Left renal pelvis (tissue), 4 donors: Measurements from ENCODE around the gene BBS2. TPM values are rescaled to one million over a fixed set of nuclear protein-coding genes. Genes with fewer than 3 reads are reported as not detected.

Experiments used
- DNase-seq, 4 donors: peaks; one replicate each; pipeline ENCODE4 v3.0.0-alpha.2; 2013; ENCODE audit warnings: low read depth in 4 of 4, low spot score in 3 of 4
- polyA plus RNA-seq, 4 donors: library from polyadenylated mRNA; unstranded; fragments of 120-200 nt; gene quantifications; one replicate each; pipeline ENCODE4 v1.2.1, GENCODE V29; 2013; ENCODE audit not compliant: insufficient read length in 4 of 4

Gene BBS2
- polyA plus RNA-seq, 4 donors = 73.8 to 109 (median 93.8) TPM

GRCh38 chr16:56478281-56479049, 41.4 kb downstream of the BBS2 start:
- DNase-seq = no peak

DNA sequence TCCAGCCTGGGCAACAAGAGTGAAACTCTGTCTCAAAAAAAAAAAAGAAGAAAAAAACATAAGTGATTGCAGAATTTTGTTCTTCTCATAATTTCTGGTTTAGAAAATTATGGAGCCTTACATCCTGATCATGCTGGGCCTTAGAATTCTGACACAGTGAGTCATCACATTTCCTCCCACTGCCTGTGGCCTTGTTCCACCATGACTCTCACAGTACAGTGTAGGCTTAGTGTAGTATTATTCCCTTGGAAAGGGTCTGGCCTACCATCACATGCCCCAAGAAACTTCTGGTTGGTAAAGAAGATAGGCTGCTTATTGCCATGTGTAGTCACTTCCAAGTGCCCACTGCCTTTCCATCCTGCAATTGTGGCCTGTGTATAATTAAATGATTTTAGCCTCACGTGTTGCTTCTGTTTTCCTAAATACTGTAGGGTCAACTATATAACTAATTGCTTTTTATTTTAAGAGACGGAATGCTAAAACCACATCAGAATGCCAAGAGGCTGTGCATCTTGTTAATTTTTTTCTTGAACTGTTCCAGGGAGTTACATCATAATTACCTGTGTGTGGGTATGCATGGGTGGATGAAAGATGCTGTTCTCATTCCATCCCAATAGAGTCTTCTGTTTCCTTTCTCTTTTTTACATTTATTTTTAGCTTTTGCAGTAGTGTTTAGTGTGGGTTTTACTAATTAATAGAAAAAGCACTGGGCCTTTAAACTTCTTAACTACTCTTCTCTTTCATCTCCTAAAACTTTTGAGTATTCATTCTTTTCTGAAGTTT, 42.5 kb downstream of the BBS2 start:
- no peak for DNase-seq

DNA sequence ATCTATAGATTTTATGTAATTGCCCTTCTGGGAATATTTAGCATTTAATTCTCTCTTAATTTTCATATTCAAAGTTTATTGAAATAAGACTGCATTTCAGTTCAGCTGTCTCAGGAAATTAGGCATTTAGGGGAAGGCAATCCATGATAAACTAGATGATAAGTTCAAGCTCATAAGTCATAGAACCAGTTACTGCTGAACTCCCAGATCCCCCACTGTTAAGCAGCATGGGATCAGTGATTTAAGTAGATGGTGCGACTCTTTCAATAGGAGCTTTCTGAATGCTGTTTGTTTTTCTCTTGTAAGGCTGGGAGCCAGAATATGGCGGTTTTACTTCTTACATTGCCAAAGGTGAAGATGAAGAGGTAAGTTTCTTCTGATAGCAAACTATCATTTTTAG, 44.6 kb downstream of the BBS2 start:
- DNase-seq = no peak

DNA sequence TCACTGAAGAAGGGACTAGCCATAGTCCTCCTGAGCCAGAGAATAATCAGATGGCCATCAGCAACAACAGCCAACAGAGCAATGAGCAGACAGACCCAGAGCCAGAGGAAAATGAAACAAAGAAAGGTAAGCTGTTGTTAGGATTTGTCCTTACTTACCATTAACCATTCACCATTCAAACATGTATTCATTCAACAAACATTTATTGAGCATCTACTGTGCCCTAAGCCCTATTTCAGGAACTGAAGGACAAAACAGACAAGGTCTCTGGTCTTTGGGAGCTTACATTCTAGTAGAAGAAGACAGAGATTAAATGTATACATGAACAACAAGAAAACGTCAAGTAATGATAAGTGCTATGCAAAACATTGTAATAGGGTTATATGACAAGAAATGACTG, 49.2 kb downstream of the BBS2 start:
- DNase-seq = no peak

DNA sequence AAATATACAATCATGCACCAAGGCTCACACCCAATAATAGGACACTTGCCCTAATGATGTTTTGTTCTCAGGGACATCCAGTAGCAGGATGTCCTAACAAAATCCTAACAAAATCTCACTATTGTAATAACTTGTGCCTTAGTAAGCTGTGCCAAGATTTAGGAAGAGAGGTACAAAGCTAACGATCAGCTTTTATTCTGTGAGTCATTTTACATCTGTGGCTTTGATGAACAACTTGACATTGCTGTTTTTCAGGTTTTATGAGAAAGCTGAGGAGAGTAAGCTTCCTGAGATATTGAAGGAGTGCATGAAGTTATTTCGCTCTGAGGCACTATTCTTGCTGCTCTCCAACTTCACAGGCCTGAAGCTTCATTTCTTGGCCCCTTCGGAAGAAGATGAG, 49.6 kb downstream of the BBS2 start:
- DNase-seq = no peak

DNA sequence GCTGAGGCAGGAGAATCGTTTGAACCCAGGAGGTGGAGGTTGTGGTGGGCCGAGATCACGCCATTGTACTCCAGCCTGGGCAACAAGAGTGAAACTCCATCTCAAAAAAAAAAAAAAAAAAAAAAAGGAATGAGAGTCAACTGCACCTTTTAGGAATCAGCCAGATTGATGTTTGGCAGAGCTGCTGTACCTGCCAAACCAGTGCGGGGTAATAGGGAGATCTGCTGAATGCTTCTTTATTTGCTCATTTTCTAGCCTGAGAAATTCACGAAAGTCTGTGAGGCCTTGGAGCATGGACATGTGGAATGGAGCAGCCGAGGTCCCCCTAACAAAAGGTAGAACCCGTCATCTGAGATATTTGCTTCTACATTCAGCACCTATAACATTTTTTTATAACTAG, 50.1 kb downstream of the BBS2 start:
- no peak for DNase-seq

DNA sequence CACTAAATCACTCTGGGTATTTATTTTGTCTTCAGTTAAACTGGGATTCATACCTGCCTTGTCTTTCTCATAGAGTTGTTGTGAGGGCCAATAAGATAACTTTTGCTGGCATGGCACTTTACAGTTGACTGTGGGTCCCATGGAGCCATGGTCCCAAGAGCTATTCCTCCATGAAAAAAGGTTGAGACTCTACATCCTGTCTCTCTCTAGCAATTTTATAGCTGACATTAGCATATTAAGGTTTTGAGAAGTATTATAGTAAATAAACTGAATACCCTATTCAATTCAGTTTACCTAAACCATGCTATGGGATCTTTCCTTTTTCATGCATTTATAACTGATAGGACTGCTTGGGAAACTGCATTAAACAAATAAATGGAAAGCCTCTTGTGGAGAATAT, 51.0 kb downstream of the BBS2 start:
- no peak for DNase-seq

GRCh38 chr16:56466344-56466743, 53.5 kb downstream of the BBS2 start:
- DNase-seq = no peak

- no peak for DNase-seq
Measured at GRCh38 chr16:56463153-56463552, 56.7 kb downstream of the BBS2 start.

DNA sequence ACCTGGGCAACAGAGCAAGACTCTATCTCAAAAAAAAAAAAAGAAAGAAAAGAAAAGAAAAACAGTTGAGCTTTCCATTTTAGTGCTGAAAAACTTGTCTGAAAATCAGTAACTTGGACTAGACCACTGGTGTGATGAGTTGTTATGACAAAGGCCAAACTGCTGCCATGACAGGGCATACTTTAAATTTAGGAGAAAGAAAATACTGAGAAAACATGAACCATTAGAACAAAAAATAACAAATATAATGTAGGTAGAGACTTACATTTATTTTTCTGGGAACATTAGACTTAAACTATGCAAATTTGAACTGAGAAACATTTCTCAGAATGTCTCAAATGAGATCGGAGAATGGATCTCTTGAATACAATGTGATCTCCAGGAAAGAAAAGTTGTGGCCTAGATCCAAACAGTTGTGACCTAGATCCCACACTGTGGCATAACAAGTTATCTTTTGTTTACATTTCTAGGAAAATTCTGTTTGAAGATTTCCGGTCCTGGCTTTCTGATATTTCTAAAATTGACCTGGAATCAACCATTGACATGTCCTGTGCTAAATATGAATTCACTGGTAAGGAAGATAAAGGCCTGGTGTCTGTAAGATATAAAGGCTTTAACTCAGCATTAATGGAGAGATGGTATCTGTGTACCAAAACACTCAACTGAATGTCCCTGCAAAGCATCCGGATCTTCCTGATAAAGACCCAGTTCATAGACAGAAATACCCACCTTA, 57.6 kb downstream of the BBS2 start:
- DNase-seq = no peak

DNA sequence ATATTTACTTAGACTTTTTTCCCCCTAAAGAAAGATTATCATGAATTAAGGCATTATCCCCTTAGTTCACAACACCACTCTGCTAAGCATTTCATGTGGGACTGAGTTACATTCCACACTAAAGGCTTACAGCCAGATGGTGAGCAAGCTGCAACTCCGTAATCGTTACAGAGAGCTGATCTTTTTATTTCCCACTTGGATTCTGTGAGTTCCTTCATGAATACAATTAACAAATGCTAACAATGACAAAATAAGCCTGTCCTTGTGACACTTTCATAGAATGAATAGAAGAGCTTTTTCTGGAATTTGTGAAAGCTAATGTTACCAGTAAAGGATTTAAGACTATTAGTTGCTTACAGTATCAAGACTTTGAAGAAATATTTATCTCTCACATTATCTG, 59.7 kb downstream of the BBS2 start:
- no peak for DNase-seq

- no peak for DNase-seq
Measured at GRCh38 chr16:56457927-56458470, 61.8 kb downstream of the BBS2 start.

GRCh38 chr16:56451753-56452689, 67.8 kb downstream of the BBS2 start:
- DNase-seq = peak in 3 of 4 donors; percentile 10 to 29 (median 25)

DNA sequence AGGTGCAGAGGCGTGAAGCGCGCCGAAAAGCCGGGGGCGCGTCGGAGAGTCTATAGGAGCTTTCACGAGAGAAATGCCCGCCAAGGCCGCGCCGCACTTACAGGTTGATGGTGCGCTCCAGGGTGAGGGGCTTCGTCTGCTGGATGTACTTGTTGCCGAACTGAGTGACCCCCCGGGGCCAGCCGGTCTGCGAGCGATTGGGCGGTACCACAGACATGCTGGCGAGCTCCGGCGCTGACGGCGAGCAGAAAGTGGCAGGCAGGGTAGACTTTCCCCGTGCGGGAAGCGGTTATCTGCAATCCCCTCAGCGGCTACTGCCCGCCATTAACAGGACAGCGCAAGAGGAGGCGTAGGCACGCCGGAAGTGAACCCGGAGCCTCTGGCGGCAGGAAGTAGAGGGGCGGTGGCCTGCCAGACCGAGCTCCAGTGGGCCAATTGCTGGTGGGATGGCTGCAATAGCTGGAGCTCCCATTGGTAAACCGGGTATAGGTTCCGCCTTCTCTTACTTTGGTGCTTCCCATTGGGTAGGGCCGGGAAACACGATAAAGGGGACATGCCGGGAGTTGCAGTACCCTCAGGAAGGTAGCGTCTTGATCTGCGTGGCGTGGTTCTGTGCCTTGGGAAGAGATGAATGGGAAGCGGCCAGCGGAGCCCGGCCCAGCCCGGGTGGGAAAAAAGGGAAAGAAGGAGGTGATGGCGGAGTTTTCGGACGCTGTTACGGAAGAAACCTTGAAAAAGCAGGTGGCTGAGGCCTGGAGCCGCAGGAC, 68.7 kb downstream of the BBS2 start, which contains the start of the genes NUDT21 and OGFOD1:
Gene NUDT21, minus strand, starts transcription at position 347 of the 767 bp plus-strand sequence. Its CDS starts 130 bp downstream, at position 217.
Gene OGFOD1, plus strand, starts transcription at position 569 of the 767 bp plus-strand sequence. Its CDS starts 59 bp downstream, at position 628.
- peak; percentile 89 to 96 (median 91) for DNase-seq

DNA sequence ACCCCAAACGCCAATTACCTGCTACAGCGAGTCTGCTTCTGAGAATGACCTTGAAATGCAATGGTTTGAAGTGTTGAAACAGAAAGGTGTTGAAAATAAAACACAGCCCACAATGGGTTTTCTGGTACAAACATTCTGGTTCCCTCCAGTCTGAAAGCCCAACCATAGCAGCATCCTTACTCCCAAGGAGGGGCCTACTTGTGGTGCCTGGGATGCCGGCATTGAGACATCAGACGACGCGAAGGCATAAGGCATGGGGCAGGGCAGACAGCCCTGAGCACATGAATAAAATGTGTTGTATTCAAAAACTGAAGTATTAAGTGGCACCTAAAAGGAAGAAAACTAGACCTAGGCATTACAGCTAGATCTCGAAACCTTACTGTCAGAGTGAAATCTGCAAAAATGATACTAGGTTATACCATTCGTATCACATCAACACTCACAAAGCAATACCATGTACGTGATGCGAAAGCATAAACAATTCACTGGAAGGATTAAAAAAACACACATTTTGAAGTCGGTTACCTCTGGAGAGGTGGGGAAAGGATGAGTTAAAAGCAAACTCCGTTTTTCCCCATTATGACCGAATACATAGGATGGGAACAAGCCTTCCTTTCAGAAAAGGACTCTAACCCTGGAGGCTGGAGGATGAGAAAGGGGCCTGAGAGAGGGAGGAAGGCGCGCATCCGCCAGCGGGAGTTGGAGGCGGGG, 69.4 kb downstream of the BBS2 start:
- DNase-seq = peak in 1 of 4 donors; percentile 3

DNA sequence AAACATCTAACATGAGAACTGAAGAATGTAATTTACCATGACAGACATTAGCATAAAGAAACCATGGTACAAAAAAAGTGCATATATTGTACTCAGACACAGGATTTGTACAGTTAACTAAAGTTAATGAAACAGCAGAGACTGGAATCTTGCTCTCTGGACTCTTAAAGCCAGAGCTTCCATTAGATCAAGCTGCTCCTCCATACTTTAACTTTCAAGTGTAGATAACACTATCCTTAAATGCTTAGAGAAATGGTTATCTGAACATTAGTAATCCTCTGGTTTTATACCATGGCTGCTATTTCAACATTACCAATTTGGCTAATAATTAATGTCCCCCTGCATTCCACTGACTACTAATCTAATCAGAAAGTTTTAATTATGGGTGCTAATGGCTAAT, 71.8 kb downstream of the BBS2 start:
- no peak for DNase-seq

DNA sequence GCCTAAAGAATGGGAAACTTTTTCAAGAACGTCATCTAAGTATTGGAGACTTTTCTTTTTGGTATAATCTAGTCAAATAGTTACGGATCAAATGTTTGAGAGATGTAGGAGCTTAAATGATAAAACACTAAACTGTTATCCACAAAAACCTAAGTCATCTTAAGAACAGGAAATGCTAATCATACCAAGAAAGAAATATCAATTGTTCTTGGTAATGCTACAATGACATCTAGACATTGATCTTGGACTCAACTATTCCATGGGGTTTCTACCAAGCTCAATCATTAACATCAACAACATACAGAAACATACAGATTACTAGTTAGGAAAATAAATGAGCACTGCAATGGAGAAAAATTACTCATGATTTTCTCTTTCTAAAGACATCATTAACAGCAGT, 72.5 kb downstream of the BBS2 start:
- DNase-seq = no peak

- no peak for DNase-seq
Measured at GRCh38 chr16:56438038-56438437, 81.8 kb downstream of the BBS2 start.
